ENCODE results near the gene SFXN5.

The SFXN5 gene

DNA sequence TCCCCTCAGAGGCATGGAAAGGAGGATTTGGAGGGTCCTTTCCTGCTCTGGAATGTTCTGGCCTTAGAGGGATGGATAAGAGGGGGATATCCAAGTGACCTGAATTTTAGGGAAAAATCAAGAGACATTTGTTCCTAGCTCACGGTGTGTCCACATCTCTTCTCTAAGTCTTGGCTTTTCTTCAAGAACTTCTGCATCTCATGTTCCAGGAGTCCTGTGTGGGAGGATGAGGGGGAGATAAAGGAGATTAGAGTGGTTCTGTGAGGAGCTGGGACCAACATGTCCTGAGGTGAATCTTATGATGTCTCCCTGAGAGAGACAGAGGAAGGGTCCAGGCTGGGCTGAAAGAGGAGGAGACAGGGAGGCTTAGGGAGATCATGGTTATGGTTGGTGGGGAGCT lies 142.5 kb downstream of the SFXN5 start:
- peaks cover 53% of the 10 kb centered on the region for H3K27me3 ChIP-seq (ENCODE audit: insufficient read depth, poor library complexity, severe bottlenecking)
- no peaks in the 10 kb centered on the region for H3K9me3 ChIP-seq (ENCODE audit: severe bottlenecking)
- H3K4me1 ChIP-seq (ENCODE audit: insufficient read depth, poor library complexity, severe bottlenecking) = peaks cover 5% of the 10 kb centered on the region
- ATAC-seq (ENCODE audit: low read depth) (no peak), DNase-seq (ENCODE audit: low spot score) (no peak)
- no peaks in the 10 kb centered on the region for H3K36me3 ChIP-seq (ENCODE audit: low read depth)
- no peak overlapping the region for H3K27ac ChIP-seq (ENCODE audit: poor library complexity, severe bottlenecking)
- TF ChIP-seq, protein P1, sequence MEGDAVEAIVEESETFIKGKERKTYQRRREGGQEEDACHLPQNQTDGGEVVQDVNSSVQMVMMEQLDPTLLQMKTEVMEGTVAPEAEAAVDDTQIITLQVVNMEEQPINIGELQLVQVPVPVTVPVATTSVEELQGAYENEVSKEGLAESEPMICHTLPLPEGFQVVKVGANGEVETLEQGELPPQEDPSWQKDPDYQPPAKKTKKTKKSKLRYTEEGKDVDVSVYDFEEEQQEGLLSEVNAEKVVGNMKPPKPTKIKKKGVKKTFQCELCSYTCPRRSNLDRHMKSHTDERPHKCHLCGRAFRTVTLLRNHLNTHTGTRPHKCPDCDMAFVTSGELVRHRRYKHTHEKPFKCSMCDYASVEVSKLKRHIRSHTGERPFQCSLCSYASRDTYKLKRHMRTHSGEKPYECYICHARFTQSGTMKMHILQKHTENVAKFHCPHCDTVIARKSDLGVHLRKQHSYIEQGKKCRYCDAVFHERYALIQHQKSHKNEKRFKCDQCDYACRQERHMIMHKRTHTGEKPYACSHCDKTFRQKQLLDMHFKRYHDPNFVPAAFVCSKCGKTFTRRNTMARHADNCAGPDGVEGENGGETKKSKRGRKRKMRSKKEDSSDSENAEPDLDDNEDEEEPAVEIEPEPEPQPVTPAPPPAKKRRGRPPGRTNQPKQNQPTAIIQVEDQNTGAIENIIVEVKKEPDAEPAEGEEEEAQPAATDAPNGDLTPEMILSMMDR (IDR thresholded peaks at IDR 0.05; ENCODE audit: poor library complexity, severe bottlenecking) = no peak
- no peak overlapping the region for H3K4me3 ChIP-seq (ENCODE audit: severe bottlenecking)

DNA sequence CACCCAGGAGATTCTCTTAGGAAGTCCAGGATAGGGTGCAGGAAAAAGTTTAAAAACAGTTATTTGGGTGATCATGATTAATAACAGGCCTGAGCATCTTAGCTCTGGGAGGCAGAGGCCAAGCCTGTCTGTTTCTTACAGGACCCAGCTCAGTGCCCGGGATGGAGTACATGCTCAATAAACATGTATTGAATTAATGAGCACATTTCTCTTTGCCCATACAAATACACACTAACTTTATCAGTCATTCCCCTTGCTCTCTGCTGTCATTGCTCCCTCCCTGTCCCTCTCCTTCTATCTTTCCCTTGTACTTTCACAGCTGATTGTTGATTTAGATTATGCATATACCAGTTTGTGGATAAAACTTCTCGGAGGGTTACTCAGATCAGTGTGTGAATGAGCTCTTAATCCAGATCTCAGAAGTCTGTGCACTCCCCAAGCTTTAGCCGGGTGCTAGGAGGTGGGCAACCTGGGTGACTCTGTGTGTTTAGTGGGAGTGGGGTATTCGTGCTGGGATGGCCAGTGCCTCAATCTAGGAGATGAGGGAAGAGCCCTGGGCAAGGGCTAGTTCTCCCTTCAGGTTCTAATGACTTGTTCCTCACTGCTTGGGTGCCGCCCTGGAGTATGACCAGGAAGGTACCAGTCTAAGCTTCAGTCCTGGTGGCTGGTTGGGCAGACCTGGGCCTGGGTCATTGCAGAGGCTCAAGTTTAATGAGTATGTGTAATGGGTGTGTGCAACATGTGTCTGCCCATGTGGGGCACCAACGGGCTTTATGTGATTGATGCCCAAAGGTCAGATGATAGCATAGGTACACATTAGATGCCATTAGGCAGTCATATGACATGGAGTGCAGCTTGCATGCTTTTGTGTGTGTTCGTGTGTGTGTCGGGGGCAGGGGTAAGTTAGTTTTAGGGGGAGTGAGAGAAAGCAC lies 143.6 kb downstream of the SFXN5 start:
- DNase-seq (ENCODE audit: low spot score) (no peak), ATAC-seq (ENCODE audit: low read depth) (no peak)
- H3K9me3 ChIP-seq (ENCODE audit: severe bottlenecking) = no peaks in the 10 kb centered on the region
- no peak overlapping the region for H3K27ac ChIP-seq (ENCODE audit: poor library complexity, severe bottlenecking)
- no peak overlapping the region for H3K4me3 ChIP-seq (ENCODE audit: severe bottlenecking)
- peaks cover 5% of the 10 kb centered on the region for H3K4me1 ChIP-seq (ENCODE audit: insufficient read depth, poor library complexity, severe bottlenecking)
- TF ChIP-seq, protein P1 (IDR thresholded peaks at IDR 0.05; ENCODE audit: poor library complexity, severe bottlenecking) = no peak
- peaks cover 64% of the 10 kb centered on the region for H3K27me3 ChIP-seq (ENCODE audit: insufficient read depth, poor library complexity, severe bottlenecking)
- H3K36me3 ChIP-seq (ENCODE audit: low read depth) = no peaks in the 10 kb centered on the region

DNA sequence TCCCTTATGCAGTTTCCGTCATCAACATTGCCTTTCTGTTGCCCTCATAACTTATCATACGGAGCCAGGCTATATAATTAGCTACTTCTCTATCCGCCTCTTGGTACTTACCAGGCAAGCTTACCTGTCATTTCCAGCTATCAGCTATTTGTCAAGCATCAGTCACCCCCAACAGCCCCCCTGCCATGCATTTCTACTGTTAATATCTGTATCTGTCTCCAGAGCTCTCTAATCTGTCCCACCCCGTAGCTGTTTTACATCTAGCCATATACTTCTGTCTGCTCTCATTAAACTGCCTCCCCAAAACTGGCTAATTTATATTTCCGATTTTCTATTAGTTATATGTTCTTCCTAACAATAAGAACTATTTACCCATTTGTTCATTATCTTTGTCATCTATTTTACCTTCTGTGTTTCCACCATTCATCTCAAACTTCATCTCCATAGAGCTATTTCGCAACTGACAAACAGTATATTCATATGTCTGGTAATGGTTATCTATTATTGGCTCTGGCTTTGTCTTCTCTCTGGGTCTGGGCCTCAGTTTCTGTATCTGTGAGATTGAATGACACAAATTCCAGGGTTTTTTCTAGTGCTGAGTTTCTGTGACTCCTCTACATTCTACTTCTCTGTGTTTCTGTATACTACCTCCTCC lies 144.6 kb downstream of the SFXN5 start:
- ATAC-seq (ENCODE audit: low read depth) = no peak
- H3K27ac ChIP-seq (ENCODE audit: poor library complexity, severe bottlenecking) = no peak overlapping the region
- TF ChIP-seq, protein P1 (IDR thresholded peaks at IDR 0.05; ENCODE audit: poor library complexity, severe bottlenecking) = no peak
- no peak overlapping the region for H3K4me3 ChIP-seq (ENCODE audit: severe bottlenecking)
- peaks cover 74% of the 10 kb centered on the region for H3K27me3 ChIP-seq (ENCODE audit: insufficient read depth, poor library complexity, severe bottlenecking)
- peaks cover 5% of the 10 kb centered on the region for H3K4me1 ChIP-seq (ENCODE audit: insufficient read depth, poor library complexity, severe bottlenecking)
- no peaks in the 10 kb centered on the region for H3K36me3 ChIP-seq (ENCODE audit: low read depth)
- no peaks in the 10 kb centered on the region for H3K9me3 ChIP-seq (ENCODE audit: severe bottlenecking)
- DNase-seq (ENCODE audit: low spot score) = no peak

DNA sequence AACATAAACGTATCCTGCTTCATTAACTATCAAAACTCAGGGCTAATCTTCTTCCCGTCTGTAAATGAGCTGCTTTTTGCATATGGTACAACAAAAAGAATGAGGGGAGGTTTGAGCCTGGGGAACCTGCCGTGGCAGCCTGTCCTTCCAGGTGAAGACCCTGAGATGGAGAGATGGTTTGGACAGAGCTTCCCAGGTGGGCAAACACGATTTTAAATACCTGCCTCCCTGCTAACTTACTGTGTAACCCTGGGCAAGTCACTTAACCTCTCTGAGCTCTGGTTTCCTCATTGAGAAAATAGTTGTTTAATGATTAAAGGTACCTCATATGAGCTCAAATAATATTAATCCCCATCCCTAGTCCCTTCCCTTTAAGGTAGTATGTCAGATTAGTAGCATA lies 145.1 kb downstream of the SFXN5 start:
- no peak overlapping the region for H3K27ac ChIP-seq (ENCODE audit: poor library complexity, severe bottlenecking)
- H3K4me3 ChIP-seq (ENCODE audit: severe bottlenecking) = no peak overlapping the region
- peaks cover under 1% of the 10 kb centered on the region for H3K4me1 ChIP-seq (ENCODE audit: insufficient read depth, poor library complexity, severe bottlenecking)
- H3K9me3 ChIP-seq (ENCODE audit: severe bottlenecking) = no peaks in the 10 kb centered on the region
- ATAC-seq (ENCODE audit: low read depth) (no peak), DNase-seq (ENCODE audit: low spot score) (no peak)
- peaks cover 79% of the 10 kb centered on the region for H3K27me3 ChIP-seq (ENCODE audit: insufficient read depth, poor library complexity, severe bottlenecking)
- H3K36me3 ChIP-seq (ENCODE audit: low read depth) = no peaks in the 10 kb centered on the region
- TF ChIP-seq, protein P1 (IDR thresholded peaks at IDR 0.05; ENCODE audit: poor library complexity, severe bottlenecking) = no peak
